GM18505 (cell line): ENCODE measurements around the gene APOBEC4.
A peak's percentile ranks its signal among the peaks of the same experiment; 100 is the strongest.

ENCODE experiments used
- ATAC-seq: cut with Tn5 transposase; IDR thresholded peaks from one replicate; pipeline ENCODE4 v1.9.1; 2021; ENCODE audit not compliant: unreplicated experiment
- POLR2A ChIP-seq: IDR thresholded peaks from 4 replicates; pipeline ENCODE4 v1.6.1; 2011; ENCODE audit warnings: borderline replicate concordance; ENCODE audit not compliant: insufficient read depth, insufficient read length; ENCODE audit errors: extremely low read depth

The APOBEC4 gene

DNA sequence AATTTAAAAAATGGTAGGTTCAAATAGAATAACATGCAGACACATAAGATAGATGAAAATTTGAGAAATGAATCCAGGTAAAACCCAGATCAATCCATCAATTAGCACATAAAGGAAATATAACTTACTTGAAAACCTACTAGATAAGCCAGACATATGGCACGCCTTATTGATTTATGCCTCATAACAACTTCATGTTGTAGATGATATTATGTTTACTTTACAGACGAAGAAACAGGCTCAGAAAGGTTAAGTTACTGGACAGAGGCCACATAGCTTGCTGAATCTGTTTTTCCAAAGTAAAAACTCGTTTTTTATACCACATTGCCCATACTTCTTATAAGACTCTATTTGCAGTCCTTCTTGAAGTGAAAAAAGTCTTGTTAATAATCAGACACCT is 40.7 kb downstream of the APOBEC4 start:
- TF ChIP-seq POLR2A, result no peak

DNA sequence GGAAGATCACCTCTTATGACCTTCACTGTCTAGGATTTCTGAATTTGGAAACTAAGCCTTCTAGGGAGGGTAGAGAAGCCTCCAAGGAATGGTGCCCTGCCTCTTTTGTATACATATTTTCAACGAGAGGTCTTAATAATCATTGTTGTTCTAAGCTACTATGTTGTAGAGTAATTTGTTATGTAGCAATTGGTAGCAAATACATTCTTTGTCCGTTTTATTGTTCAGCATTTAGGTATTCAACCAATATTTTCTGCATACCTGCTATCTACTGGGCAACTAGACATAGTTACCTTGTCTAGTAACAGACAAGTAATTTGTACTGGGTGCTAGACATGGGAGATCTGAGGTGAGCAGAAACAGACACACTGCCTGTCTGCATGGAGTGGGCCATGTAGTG is 42.1 kb downstream of the APOBEC4 start:
- TF ChIP-seq POLR2A, result no peak
- no peak for ATAC-seq

More for the DNA sequence above, 40.7 kb downstream of the APOBEC4 start:
- ATAC-seq, result no peak

DNA sequence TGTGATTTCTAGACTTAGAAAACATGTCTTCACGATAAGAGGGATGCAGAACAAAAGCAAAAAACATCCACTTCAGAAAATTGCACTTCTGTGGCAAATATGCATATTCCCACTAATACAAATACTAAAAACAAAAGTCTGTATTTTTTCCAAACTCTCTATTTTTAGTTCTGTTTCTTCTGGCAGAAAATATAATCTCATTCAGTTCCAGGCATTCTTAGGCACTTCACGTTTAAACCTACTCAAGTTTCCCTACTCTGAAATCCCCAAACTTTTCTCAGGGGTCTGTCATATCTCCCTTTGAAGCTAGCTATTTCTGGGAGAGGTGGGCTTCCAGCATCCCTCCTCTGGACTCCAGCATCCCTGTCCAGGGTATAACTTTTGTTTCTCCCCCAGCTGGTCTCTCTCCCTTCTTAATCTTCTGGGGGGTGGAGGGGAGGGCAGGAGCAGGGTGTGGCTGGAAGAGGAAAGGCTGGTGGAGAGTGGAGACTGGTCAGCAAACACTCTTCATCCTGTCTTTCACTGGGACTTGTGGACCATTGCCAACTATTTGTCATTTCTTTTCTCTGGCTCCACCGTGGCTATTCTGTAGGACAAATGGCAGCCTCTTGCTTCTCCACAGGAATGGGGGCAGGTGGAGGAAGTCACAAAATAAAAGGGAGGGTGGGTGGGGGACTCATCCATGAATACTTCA is 43.2 kb downstream of the APOBEC4 start:
- no peak for ATAC-seq

DNA sequence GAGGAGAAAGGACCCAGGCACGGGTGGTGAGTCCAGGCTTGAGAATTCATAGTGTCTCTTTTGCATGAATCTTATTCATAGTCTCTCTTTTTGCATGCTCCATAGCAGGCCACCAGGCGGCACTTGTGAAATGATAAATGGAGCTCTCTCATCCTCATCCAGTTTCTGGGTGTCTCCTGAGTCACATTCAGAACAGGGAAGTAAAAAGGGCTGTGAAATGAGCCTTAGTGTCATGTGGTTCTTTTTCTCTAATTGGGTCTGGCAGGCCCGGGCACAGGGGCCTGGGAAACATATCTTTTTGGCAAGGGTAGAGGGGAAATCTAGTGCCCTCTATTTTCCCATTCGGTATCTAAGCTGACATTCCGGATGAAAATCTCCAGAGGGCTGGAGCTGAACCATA is 43.8 kb downstream of the APOBEC4 start:
- no peak for ATAC-seq
- TF ChIP-seq POLR2A, result no peak

More for the DNA sequence above, 43.2 kb downstream of the APOBEC4 start:
- TF ChIP-seq POLR2A, result no peak

DNA sequence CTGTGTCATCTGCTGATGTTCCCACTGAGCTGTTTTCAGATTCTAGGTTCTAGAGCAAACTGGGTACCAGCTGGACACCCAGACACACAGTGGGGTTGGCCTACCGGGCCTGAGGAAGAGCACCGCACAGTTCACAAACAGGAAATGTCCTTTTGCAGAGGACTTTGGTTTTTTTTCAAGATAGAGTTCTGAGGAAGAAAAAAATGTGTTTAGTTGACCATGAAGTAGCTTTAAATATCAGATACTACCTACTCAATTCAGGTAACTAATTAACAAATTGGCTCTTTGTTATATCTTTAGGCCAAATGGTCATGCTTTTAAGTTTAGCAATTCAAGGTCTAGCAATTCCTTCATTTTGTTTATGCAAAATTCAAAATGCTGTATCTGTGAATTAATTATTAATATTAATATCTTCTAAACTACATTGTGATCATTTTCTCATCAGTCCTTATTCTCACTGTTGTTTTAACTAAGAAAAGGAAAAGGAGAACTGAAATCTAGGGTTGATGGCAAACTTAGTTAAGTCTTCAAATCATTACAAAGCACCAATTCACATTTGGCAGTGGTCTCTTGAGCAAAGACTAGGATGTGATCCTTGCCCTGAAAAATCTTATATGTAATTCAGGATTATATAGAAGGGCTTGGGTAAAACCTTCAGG is 45.7 kb downstream of the APOBEC4 start:
- ATAC-seq, result peak; percentile 38
- no peak for TF ChIP-seq POLR2A

DNA sequence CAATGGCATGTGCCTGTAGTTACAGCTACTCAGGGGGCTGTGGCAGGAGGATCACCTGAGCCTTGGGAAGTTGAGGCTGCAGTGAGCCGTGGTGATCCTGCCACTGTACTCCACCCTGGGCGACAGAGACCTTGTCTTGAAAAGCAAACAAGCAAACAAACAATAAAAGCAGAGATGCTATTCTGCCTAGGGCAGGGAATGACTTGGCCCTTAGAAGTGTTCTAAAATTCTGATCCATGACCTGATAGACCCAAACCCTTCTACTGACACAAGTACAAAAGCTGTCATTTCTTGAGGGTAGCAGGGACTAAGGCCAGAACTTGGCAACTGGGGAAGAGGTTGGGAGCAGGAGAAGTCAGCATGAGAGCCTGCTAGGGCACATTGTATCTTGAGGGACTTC is 47.2 kb downstream of the APOBEC4 start:
- ATAC-seq, result no peak
- no peak for TF ChIP-seq POLR2A

DNA sequence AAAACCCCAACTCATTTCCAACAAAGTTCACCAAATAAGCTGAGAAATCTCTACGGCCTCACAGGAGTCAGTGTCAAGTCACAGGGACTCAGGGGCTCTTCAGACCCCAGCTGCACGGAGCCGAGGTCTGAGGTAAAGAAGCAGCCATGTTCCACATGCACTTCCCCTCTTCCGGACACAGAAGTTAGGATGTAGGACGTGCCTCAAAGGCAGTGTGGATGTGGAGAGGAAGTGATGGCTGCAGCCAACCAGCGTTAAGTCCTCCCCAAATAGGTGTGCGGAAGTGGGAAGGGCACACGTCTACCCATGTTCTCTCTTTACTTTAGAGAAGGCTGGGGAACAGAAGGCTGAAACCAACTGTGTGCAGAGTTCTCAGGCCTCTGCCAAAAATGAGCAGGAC is 48.3 kb downstream of the APOBEC4 start:
- no peak for TF ChIP-seq POLR2A
- no peak for ATAC-seq

DNA sequence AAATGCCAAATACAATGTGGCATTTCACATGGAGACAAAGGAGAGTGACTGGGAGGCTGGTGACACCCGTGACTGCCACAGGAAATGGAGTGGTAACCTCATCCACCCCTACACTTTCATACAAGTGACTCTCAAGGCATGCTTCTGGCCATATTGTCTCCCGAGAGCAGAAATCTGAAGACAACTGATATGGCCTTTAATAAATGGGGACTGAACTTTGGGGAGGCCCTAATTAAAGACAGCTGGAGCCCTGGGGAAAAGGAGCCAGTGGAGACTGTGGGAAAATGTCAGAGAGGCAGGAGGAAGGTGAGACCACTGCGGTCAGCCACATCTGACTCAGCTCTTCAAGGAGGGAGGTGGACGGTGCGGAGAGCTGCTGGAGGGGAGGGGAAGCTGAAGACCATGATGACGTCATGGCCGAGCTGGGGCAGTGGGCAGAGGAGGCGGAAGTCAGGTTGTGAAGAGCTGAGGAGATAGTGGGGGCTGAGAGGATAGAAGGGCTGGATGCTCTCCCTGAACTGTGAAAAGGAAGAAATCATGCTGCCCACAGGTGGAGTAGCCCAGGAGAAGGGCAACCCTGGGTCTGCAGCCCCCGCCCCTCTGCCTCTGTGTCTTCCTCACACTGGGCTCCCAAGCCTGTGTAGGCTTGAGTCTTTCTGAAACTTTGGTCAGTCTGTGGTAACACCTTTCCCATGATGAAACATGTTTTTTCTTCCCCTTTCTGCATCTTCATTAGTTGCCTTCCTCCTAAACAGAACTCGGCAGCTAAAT is 48.9 kb downstream of the APOBEC4 start:
- no peak for TF ChIP-seq POLR2A
- ATAC-seq, result no peak

DNA sequence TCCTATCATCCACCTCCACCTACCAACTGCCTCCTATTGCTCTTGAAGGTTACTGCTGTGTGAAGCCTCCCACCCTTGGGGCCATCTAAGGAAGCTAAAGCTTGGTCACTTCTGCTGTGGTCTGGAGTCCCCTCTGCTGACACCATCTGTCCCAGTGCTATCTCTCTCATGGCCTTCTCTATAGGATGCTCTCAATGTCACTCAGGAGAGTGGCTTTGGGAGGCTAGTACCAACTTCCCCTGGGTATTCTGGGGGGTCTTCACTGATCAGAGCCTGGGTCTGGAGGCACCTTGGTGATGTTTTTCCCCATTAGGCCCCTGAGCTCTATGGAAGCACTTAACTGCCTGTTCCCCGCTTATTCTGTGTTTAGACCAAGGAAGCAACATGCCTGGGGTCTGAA is 50.6 kb downstream of the APOBEC4 start:
- no peak for ATAC-seq
- TF ChIP-seq POLR2A, result no peak

DNA sequence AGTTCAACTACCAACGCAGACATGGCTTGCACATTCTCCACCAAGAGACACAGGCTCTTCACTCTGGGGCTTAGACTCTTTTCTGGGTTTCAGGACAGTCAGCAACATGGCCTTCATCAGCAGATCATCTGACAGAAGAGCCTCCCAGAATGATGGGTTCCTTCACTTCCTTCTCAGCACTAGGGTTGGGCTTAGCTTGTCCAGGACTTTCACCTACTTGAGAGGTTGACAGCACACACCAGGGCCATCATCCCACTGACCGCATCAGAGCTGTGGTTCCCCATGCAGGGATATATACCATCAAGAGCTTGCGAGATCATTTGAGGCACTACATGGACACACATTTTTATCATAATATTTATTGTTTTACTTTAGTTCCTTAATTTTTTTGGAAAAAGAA is 52.5 kb downstream of the APOBEC4 start:
- no peak for ATAC-seq

DNA sequence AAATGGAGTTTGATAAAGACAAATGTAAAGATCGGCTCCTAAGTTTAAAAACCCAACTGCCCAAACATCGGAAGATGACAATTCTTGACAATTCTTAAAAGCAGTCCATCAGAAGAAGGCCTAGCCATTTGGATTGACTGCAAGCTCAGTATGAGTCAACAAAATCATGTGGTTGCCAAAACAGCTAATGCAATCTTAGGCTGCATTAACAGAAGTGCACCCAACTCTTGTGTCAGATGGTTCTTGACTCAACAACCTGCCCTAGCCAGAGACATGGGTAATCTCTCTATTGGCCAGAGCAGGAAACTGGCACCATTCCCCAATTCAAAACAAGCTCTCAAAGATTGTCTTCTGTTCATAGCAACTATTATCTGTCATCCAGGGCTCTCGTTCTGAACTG is 53.0 kb downstream of the APOBEC4 start:
- no peak for ATAC-seq

More for the DNA sequence above, 52.5 kb downstream of the APOBEC4 start:
- no peak for TF ChIP-seq POLR2A

DNA sequence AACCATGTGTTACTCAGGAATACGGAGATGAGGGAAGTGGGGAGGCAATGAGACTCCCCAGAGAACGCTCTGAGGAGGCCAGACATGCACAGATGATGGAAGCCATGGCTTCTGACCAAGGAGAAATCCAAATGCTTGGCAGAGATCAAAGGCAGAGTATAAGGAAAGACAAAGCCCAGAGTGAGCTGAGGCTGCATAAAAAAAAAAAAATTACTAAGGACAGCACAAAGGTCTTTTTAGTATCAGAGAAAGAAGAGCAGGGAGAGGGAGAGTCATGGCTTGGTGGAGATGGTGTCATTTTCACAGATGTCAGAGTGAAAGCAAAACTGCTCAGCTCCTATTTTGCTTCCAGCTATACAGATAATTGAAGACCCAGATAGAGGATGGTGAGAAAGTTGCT is 54.7 kb downstream of the APOBEC4 start:
- ATAC-seq, result no peak
- TF ChIP-seq POLR2A, result no peak

More for the DNA sequence above, 53.0 kb downstream of the APOBEC4 start:
- TF ChIP-seq POLR2A, result no peak

DNA sequence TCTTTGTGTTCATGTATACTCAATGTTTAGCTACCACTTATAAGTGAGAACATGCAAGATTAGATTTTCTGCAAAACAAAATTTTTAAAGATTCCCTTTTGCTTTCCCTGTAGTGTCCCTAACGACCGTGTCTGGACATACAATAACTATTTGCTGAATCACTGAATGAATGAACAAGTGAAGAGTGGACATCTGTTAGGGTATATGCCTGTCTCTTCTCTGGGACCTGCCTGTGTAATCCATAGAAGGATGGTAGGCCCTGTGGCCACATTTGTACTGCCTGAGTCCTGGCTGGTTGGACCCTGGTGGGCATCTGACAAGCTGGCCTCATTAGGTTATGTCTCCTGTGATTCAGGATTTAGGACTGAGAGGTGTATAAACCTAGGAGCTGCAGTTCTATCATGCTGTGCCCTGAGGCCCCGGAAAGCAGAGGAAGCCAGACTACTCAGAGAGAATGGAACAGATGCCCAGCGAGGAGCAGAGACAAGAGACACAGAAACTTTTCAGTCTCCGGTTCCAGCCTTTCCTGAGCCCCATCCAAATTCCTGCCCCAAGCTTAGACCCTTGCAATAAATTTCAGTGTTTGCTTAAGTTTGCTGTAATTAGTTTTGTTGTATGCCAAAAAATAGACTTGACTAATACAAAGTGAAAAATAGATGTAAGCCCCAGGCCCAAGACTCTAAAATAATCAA is 55.3 kb downstream of the APOBEC4 start:
- TF ChIP-seq POLR2A, result no peak
- ATAC-seq, result no peak
